IPS-18c (cell line): Measurements from ENCODE around the gene MYT1.
"Not testable (repeated sequence)": the region's sequence is repeated elsewhere in the genome, so short reads cannot be mapped to it uniquely, and the experiment has no call there.

Experiments
- H3K4me3 ChIP-seq: 2 replicates; pipeline ENCODE4 v1.7.0; 2013; ENCODE audit warnings: low read depth, mild to moderate bottlenecking, low read length, moderate library complexity; ENCODE audit not compliant: insufficient read depth
- H3K9me3 ChIP-seq: one replicate; pipeline ENCODE4 v1.6.1; 2013; ENCODE audit warnings: mild to moderate bottlenecking, low read length, moderate library complexity; ENCODE audit not compliant: control insufficient read depth, insufficient read depth

MYT1 gene

GRCh38 chr20:64279826-64280459, 115.7 kb downstream of the MYT1 start:
- Histone ChIP-seq H3K4me3 (no peak overlapping the region), H3K9me3 (peaks cover 3% of the 10 kb centered on the region)

DNA sequence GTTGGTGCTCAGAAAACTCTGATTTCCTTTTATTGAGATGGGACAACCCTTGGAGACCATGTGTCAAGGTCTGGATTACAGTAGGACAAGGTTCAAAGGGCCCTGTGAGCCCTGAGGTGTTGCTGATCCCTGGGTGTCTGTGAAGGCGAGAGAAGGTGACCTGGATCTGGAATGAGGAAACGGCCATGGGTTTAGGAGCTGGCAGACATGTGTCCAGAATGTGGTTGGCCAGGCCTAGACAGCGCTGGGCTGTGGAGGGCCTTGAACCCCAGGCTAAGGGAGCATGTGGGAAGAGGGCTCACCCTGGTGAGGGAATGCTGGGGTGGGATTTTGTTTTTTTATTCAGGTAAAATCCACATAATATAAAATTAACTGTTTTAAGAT, 116.2 kb downstream of the MYT1 start:
- Histone ChIP-seq H3K9me3 (peaks cover 3% of the 10 kb centered on the region), H3K4me3 (no peak overlapping the region)

DNA sequence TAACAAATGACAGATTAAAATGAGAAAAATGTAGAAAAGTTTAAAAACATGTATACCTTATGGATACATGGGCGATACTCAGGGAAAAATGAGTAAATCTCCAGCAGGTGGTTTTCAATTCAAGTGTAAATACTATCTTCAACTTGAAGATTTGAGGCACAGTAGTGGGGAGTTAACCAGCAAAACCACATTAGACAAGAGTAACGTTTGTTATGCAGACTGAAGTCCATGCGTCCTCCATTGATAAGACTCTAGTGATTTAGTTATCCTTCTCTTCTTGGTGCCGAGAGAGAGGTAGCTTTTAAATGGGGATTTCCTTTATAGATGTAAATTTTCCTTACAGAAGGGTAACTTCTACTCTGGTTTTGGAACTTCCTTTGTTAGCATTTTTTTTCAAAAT, 119.4 kb downstream of the MYT1 start:
- peaks cover 9% of the 10 kb centered on the region for H3K9me3 ChIP-seq

GRCh38 chr20:64285579-64286446, 121.6 kb downstream of the MYT1 start:
- not testable (repeated sequence) for H3K4me3 ChIP-seq, H3K9me3 ChIP-seq

More for the DNA sequence above, 119.4 kb downstream of the MYT1 start:
- H3K4me3 ChIP-seq, result no peak overlapping the region

DNA sequence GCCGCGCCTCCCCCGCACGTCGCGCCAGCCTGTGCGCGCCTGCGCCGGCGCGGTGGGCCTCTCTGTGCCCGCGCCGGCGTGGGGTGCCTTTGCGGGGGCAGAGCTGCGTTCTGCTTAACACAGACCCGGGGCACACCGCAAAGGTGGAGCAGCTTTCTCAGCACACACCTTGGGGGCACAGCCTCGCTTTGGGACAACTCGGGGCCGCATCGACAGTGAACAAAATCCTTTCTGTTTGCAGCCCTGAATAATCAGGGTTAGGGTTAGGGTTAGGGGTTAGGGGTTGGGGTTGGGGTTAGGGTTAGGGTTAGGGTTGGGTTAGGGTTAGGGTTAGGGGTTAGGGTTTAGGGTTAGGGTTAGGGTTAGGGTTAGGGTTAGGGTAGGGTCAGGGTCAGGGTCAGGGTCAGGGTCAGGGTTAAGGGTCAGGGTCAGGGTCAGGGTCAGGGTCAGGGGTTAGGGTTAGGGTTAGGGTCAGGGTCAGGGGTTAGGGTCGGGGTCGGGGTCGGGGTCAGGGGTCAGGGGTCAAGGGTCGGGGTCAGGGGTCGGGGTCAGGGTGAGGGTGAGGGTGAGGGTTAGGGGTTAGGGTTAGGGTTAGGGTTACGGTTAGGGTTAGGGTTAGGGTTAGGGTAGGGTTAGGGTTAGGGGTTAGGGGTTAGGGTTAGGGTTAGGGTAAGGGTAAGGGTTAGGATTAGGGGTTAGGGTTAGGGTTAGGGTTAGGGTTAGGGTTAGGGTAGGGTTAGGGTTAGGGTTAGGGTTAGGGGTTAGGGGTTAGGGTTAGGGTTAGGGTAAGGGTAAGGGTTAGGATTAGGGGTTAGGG, 122.4 kb downstream of the MYT1 start:
- H3K4me3 ChIP-seq, H3K9me3 ChIP-seq: not testable (repeated sequence)

GRCh38 chr20:64287264-64287590, 123.0 kb downstream of the MYT1 start:
- not testable (repeated sequence) for H3K9me3 ChIP-seq, H3K4me3 ChIP-seq
